ENCODE measurements around the gene RNF144A.
"Not testable (repeated sequence)": the region's sequence is repeated elsewhere in the genome, so short reads cannot be mapped to it uniquely, and the experiment has no call there.

Gene RNF144A

GRCh38 chr2:6917071-6917760 lies at the start of gene RNF144A:
Gene RNF144A (plus strand): TSS chr2:6917412. CDS start chr2:6996927, 79,515 bp downstream.
- peak in 34 of 56 donors; percentile 14 to 81 (median 61) for DNase-seq

GRCh38 chr2:6872394-6872793 lies 44.8 kb upstream of the RNF144A start:
- DNase-seq = no peak

- DNase-seq = no peak
These were observed 43.2 kb upstream of the RNF144A start for GRCh38 chr2:6874032-6874431.

- DNase-seq = no peak
These were observed 40.9 kb upstream of the RNF144A start for GRCh38 chr2:6876309-6876708.

GRCh38 chr2:6877402-6878304 lies 39.6 kb upstream of the RNF144A start, which contains the start of gene RSAD2:
Gene RSAD2 (plus strand): TSS chr2:6877777. CDS start chr2:6877801, 24 bp downstream.
- peak in 8 of 56 donors; percentile 7 to 45 (median 18) for DNase-seq

- no peak for DNase-seq
These were observed 38.7 kb upstream of the RNF144A start for GRCh38 chr2:6878549-6878948.

GRCh38 chr2:6879011-6879410 lies 38.2 kb upstream of the RNF144A start:
- DNase-seq = no peak

GRCh38 chr2:6880200-6880733 lies 36.9 kb upstream of the RNF144A start:
- DNase-seq = no peak

- DNase-seq = no peak
These were observed 36.2 kb upstream of the RNF144A start for GRCh38 chr2:6881046-6881445.

- DNase-seq = no peak
These were observed 35.7 kb upstream of the RNF144A start for GRCh38 chr2:6881516-6881915.

GRCh38 chr2:6883448-6884122 lies 33.6 kb upstream of the RNF144A start:
- peak in 1 of 56 donors; percentile 14 for DNase-seq

GRCh38 chr2:6885551-6885950 lies 31.7 kb upstream of the RNF144A start:
- no peak for DNase-seq

- DNase-seq = no peak
These were observed 31.2 kb upstream of the RNF144A start for GRCh38 chr2:6885968-6886367.

GRCh38 chr2:6887751-6888192 lies 29.4 kb upstream of the RNF144A start:
- DNase-seq = no peak

- DNase-seq = no peak
These were observed 28.5 kb upstream of the RNF144A start for GRCh38 chr2:6888724-6889123.

GRCh38 chr2:6893876-6894482 lies 23.2 kb upstream of the RNF144A start:
- DNase-seq = no peak

- peak in 1 of 56 donors; percentile 55 for DNase-seq
These were observed 20.1 kb upstream of the RNF144A start for GRCh38 chr2:6896930-6897759.

- DNase-seq = not testable (repeated sequence)
These were observed 14.6 kb upstream of the RNF144A start for GRCh38 chr2:6902581-6902980.

GRCh38 chr2:6905668-6906067 lies 11.5 kb upstream of the RNF144A start:
- DNase-seq = no peak

- no peak for DNase-seq
These were observed 11.0 kb upstream of the RNF144A start for GRCh38 chr2:6906165-6906741.

All from amygdala (tissue), 56 donors.